HUES6 (cell line): ENCODE results near the gene TAGLN.

Experiments used
- H3K27ac ChIP-seq: 2 replicates; pipeline ENCODE4 v1.7.0; 2013; ENCODE audit warnings: low read depth, mild to moderate bottlenecking, low read length, inconsistent platforms
- H3K27me3 ChIP-seq: 2 replicates; pipeline ENCODE4 v1.6.1; 2013; ENCODE audit warnings: low read length; ENCODE audit not compliant: control insufficient read depth, insufficient read depth
- H3K36me3 ChIP-seq: 2 replicates; pipeline ENCODE4 v1.6.1; 2013; ENCODE audit warnings: low read length; ENCODE audit not compliant: control insufficient read depth, insufficient read depth
- H3K4me1 ChIP-seq: 2 replicates; pipeline ENCODE4 v1.6.1; 2013; ENCODE audit warnings: low read length; ENCODE audit not compliant: control insufficient read depth, insufficient read depth
- H3K4me3 ChIP-seq: 2 replicates; pipeline ENCODE4 v1.5.1; 2013; ENCODE audit warnings: low read depth, low read length
- H3K9ac ChIP-seq: one replicate; pipeline ENCODE4 v1.6.1; 2013; ENCODE audit warnings: mild to moderate bottlenecking, low read length
- H3K9me3 ChIP-seq: 2 replicates; pipeline ENCODE4 v1.6.1; 2013; ENCODE audit warnings: low read depth, low read length; ENCODE audit not compliant: control insufficient read depth, insufficient read depth

The TAGLN gene

GRCh38 chr11:117219001-117219400, 19.8 kb downstream of the TAGLN start:
- peaks cover 71% of the 10 kb centered on the region for H3K36me3 ChIP-seq
- H3K4me1 ChIP-seq, result peaks cover 9% of the 10 kb centered on the region; the same call in 1 of the 2 replicates
- H3K4me3 ChIP-seq, result no peak overlapping the region
- H3K27me3 ChIP-seq, result no peaks in the 10 kb centered on the region
- no peaks in the 10 kb centered on the region for H3K9me3 ChIP-seq
- H3K9ac ChIP-seq, result no peak overlapping the region
- no peak overlapping the region for H3K27ac ChIP-seq

- no peak overlapping the region for H3K27ac ChIP-seq
- no peak overlapping the region for H3K9ac ChIP-seq
- H3K9me3 ChIP-seq, result no peaks in the 10 kb centered on the region
- H3K36me3 ChIP-seq, result peaks cover 72% of the 10 kb centered on the region
- no peak overlapping the region for H3K4me3 ChIP-seq
- peaks cover 9% of the 10 kb centered on the region; the same call in 1 of the 2 replicates for H3K4me1 ChIP-seq
- no peaks in the 10 kb centered on the region for H3K27me3 ChIP-seq
Observed at GRCh38 chr11:117219455-117219854, 20.3 kb downstream of the TAGLN start.

GRCh38 chr11:117219995-117220394, 20.8 kb downstream of the TAGLN start:
- H3K4me1 ChIP-seq, result peaks cover 9% of the 10 kb centered on the region; the same call in 1 of the 2 replicates
- no peak overlapping the region for H3K27ac ChIP-seq
- no peak overlapping the region for H3K9ac ChIP-seq
- H3K4me3 ChIP-seq, result no peak overlapping the region
- peaks cover 70% of the 10 kb centered on the region for H3K36me3 ChIP-seq
- H3K27me3 ChIP-seq, result no peaks in the 10 kb centered on the region
- no peaks in the 10 kb centered on the region for H3K9me3 ChIP-seq

- H3K4me3 ChIP-seq, result no peak overlapping the region
- no peaks in the 10 kb centered on the region for H3K9me3 ChIP-seq
- no peaks in the 10 kb centered on the region for H3K27me3 ChIP-seq
- peaks cover 9% of the 10 kb centered on the region; the same call in 1 of the 2 replicates for H3K4me1 ChIP-seq
- H3K36me3 ChIP-seq, result peaks cover 74% of the 10 kb centered on the region
- no peak overlapping the region for H3K9ac ChIP-seq
- H3K27ac ChIP-seq, result no peak overlapping the region
Observed at GRCh38 chr11:117220568-117220967, 21.4 kb downstream of the TAGLN start.

- no peaks in the 10 kb centered on the region for H3K27me3 ChIP-seq
- H3K36me3 ChIP-seq, result peaks cover 72% of the 10 kb centered on the region
- H3K9ac ChIP-seq, result no peak overlapping the region
- peaks cover 9% of the 10 kb centered on the region; the same call in 1 of the 2 replicates for H3K4me1 ChIP-seq
- H3K27ac ChIP-seq, result no peak overlapping the region
- H3K4me3 ChIP-seq, result no peak overlapping the region
- H3K9me3 ChIP-seq, result no peaks in the 10 kb centered on the region
Observed at GRCh38 chr11:117220999-117221774, 22.0 kb downstream of the TAGLN start.

- peaks cover 72% of the 10 kb centered on the region for H3K36me3 ChIP-seq
- H3K27me3 ChIP-seq, result no peaks in the 10 kb centered on the region
- H3K4me1 ChIP-seq, result peaks cover 9% of the 10 kb centered on the region; the same call in 1 of the 2 replicates
- no peaks in the 10 kb centered on the region for H3K9me3 ChIP-seq
- no peak overlapping the region for H3K27ac ChIP-seq
- no peak overlapping the region for H3K9ac ChIP-seq
- no peak overlapping the region for H3K4me3 ChIP-seq
Observed at GRCh38 chr11:117221775-117222517, 22.8 kb downstream of the TAGLN start.

- no peak overlapping the region for H3K9ac ChIP-seq
- H3K4me1 ChIP-seq, result peaks cover 9% of the 10 kb centered on the region; the same call in 1 of the 2 replicates
- H3K27me3 ChIP-seq, result no peaks in the 10 kb centered on the region
- H3K9me3 ChIP-seq, result no peaks in the 10 kb centered on the region
- peaks cover 71% of the 10 kb centered on the region for H3K36me3 ChIP-seq
- no peak overlapping the region for H3K27ac ChIP-seq
- H3K4me3 ChIP-seq, result no peak overlapping the region
Observed at GRCh38 chr11:117222991-117223740, 24.0 kb downstream of the TAGLN start.

- Histone ChIP-seq H3K4me3 (no peak overlapping the region), H3K9ac (no peak overlapping the region), H3K4me1 (peaks cover 9% of the 10 kb centered on the region; the same call in 1 of the 2 replicates), H3K36me3 (peaks cover 69% of the 10 kb centered on the region), H3K9me3 (no peaks in the 10 kb centered on the region), H3K27ac (no peak overlapping the region), H3K27me3 (no peaks in the 10 kb centered on the region)
Observed at GRCh38 chr11:117223741-117224689, 24.8 kb downstream of the TAGLN start.

GRCh38 chr11:117225553-117226170, 26.5 kb downstream of the TAGLN start:
- Histone ChIP-seq H3K27me3 (no peaks in the 10 kb centered on the region), H3K36me3 (peaks cover 69% of the 10 kb centered on the region), H3K9me3 (no peaks in the 10 kb centered on the region), H3K9ac (no peak overlapping the region), H3K27ac (no peak overlapping the region), H3K4me3 (no peak overlapping the region), H3K4me1 (peaks cover 9% of the 10 kb centered on the region; the same call in 1 of the 2 replicates)
